Mesothelial cell of epicardium (in vitro differentiated cells): ENCODE results near the gene GNG4. TPM values are rescaled to one million over a fixed set of nuclear protein-coding genes. Genes with fewer than 3 reads are reported as not detected.
A peak's percentile ranks its signal among the peaks of the same experiment; 100 is the strongest.

Experiments used
- DNase-seq, 2 experiments: peaks; one replicate each; pipeline ENCODE4 v3.0.0; 2021; ENCODE audit warnings: low spot score in 2 of 2; ENCODE audit not compliant: unreplicated experiment in 2 of 2
- H3K27ac Mint-ChIP-seq: 2 replicates; pipeline ENCODE4 v1.8.0; 2021; ENCODE audit warnings: mixed read lengths
- H3K27me3 Mint-ChIP-seq: 2 replicates; pipeline ENCODE4 v1.8.0; 2021; ENCODE audit warnings: low read depth, mixed read lengths
- H3K36me3 Mint-ChIP-seq: 2 replicates; pipeline ENCODE4 v1.8.0; 2021; ENCODE audit warnings: mixed read lengths
- H3K4me1 Mint-ChIP-seq: 2 replicates; pipeline ENCODE4 v1.8.0; 2021; ENCODE audit warnings: mixed read lengths
- H3K4me3 Mint-ChIP-seq: 2 replicates; pipeline ENCODE4 v1.8.0; 2021; ENCODE audit warnings: mild to moderate bottlenecking, moderate library complexity, mixed read lengths
- H3K9me3 Mint-ChIP-seq: 2 replicates; pipeline ENCODE4 v1.8.0; 2021; ENCODE audit warnings: mixed read lengths
- total RNA-seq: library from RNA; stranded (reverse); gene quantifications from 3 replicates; pipeline ENCODE4 v1.2.1, GENCODE V29; 2021
- TF ChIP-seq, protein P1 (sequence below): fragments of 200-600 bp; sonication (generic); IDR thresholded peaks from one replicate; pipeline ENCODE4 v1.5.0; 2021; ENCODE audit warnings: antibody characterized with exemption; ENCODE audit not compliant: unreplicated experiment

GNG4 gene
- total RNA-seq, result 2.6 to 3.2 TPM (median 2.9 TPM) in 3 replicates

- DNase-seq, result peak in 1 of 2 experiments; percentile 75
- no peaks in the 10 kb centered on the region for H3K9me3 Mint-ChIP-seq
- H3K27ac Mint-ChIP-seq, result peak within 1 kb of the TSS; percentile 93
- peaks cover 77% of the 10 kb centered on the region for H3K27me3 Mint-ChIP-seq
- H3K4me1 Mint-ChIP-seq, result peaks cover 15% of the 10 kb centered on the region
- no peaks in the 10 kb centered on the region for H3K36me3 Mint-ChIP-seq
- peak within 1 kb of the TSS; percentile 87 for H3K4me3 Mint-ChIP-seq
- TF ChIP-seq, protein P1, sequence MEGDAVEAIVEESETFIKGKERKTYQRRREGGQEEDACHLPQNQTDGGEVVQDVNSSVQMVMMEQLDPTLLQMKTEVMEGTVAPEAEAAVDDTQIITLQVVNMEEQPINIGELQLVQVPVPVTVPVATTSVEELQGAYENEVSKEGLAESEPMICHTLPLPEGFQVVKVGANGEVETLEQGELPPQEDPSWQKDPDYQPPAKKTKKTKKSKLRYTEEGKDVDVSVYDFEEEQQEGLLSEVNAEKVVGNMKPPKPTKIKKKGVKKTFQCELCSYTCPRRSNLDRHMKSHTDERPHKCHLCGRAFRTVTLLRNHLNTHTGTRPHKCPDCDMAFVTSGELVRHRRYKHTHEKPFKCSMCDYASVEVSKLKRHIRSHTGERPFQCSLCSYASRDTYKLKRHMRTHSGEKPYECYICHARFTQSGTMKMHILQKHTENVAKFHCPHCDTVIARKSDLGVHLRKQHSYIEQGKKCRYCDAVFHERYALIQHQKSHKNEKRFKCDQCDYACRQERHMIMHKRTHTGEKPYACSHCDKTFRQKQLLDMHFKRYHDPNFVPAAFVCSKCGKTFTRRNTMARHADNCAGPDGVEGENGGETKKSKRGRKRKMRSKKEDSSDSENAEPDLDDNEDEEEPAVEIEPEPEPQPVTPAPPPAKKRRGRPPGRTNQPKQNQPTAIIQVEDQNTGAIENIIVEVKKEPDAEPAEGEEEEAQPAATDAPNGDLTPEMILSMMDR, result no peak
These were observed at the start of gene GNG4 for GRCh38 chr1:235649368-235650163. Gene GNG4, minus strand, starts transcription at chr1:235649784. Its CDS starts 65,946 bp downstream, at chr1:235583838.

DNA sequence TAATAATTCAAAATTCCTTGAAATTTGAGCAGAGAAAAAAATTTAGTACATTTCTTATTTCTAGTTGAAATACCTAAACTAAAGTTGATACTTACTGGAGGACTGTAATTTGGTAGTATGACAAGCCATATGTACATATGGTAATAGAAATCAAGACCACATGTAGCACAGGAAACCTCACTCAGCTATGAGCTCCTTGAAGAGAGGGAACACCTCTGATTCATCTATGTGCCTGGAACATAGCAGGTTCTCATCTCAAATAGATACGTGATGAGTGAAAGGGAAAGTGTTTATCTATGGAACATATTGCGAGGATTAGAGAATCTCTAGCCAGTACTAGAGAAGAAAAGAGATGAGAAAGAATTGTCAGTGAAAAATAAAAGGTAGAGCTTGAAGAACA lies 47.9 kb upstream of the GNG4 start:
- TF ChIP-seq, protein P1, result no peak
- Mint-ChIP-seq H3K4me1 (peaks cover 6% of the 10 kb centered on the region), H3K27me3 (no peaks in the 10 kb centered on the region), H3K27ac (no peak overlapping the region), H3K36me3 (peaks cover 4% of the 10 kb centered on the region), H3K4me3 (no peak overlapping the region), H3K9me3 (no peaks in the 10 kb centered on the region)
- DNase-seq, result no peak

DNA sequence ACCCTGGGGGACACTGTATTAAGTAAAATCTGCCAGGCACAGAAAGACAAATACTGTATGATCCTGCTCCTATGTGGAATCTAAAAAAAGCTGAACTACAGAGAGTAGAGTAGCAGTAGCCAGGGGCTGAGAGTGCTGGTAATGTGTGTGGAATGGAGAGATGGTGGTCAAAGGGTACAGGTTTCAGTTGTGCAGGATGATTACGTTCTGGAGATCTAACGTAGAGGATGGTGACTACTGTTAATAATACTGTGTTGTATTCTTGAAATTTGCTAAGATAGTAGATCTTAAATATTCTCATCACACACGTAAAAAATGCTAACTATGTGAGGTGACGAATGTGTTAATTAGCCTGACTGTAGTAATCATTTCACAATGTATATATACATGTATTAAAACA lies 39.8 kb upstream of the GNG4 start:
- H3K4me3 Mint-ChIP-seq, result no peak overlapping the region
- H3K4me1 Mint-ChIP-seq, result no peaks in the 10 kb centered on the region
- DNase-seq, result no peak
- TF ChIP-seq, protein P1, result no peak
- peaks cover 4% of the 10 kb centered on the region for H3K36me3 Mint-ChIP-seq
- no peaks in the 10 kb centered on the region for H3K27me3 Mint-ChIP-seq
- no peaks in the 10 kb centered on the region for H3K9me3 Mint-ChIP-seq
- H3K27ac Mint-ChIP-seq, result no peak overlapping the region

- H3K27me3 Mint-ChIP-seq, result no peaks in the 10 kb centered on the region
- H3K36me3 Mint-ChIP-seq, result peaks cover 3% of the 10 kb centered on the region
- TF ChIP-seq, protein P1, result no peak
- H3K27ac Mint-ChIP-seq, result no peak overlapping the region
- DNase-seq, result no peak
- no peaks in the 10 kb centered on the region for H3K9me3 Mint-ChIP-seq
- H3K4me1 Mint-ChIP-seq, result no peaks in the 10 kb centered on the region
- H3K4me3 Mint-ChIP-seq, result no peak overlapping the region
These were observed 38.5 kb upstream of the GNG4 start for GRCh38 chr1:235688096-235688495.

DNA sequence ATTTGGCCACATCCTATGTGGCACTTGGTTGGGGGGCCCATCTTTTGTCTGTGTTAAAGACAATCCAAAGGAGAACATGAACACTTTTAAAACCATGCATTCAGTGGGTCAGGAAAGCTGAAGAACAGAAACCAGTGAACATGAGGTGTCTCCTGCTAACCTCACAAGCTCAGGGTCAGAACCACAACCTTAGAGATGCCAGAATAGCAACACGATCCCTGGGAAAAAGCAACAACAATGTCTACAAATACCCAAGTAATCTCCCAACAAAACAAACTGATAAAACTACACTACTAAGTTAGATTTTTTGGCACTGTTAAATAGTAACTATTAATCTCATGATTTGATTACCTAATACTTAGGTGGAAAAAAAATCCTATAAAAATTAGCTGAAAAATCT lies 34.1 kb upstream of the GNG4 start:
- Mint-ChIP-seq H3K36me3 (no peaks in the 10 kb centered on the region), H3K27me3 (no peaks in the 10 kb centered on the region), H3K9me3 (no peaks in the 10 kb centered on the region), H3K27ac (no peak overlapping the region), H3K4me3 (no peak overlapping the region), H3K4me1 (peaks cover 7% of the 10 kb centered on the region)
- no peak for DNase-seq
- TF ChIP-seq, protein P1, result no peak
